K562 (cell line): Measurements from ENCODE around the gene LTA4H. TPM values are rescaled to one million over a fixed set of nuclear protein-coding genes. Genes with fewer than 3 reads are reported as not detected.

Source experiments
- ATAC-seq: fragments of 200-7000 bp; cut with Tn5 transposase; 3 replicates; pipeline ENCODE4 v1.9.1; 2020; ENCODE audit warnings: moderate library complexity
- BruUV-seq: library from RNA; stranded (reverse); fragments of 400-500 nt; replicated peaks from 2 replicates; lab custom pipeline; 2021; lab: Mats Ljungman, UMichigan
- CTCF ChIA-PET: fragments of 300-600 bp; formaldehyde crosslinking; extraction: SDS; loops from one replicate; lab custom pipeline; 2021; ENCODE audit warnings: low intra/inter-chr PET ratio; lab: Yijun Ruan, JAX
- POLR2A ChIA-PET: fragments of 300-600, 350-650 bp; sonication (Branson Sonifier 250); formaldehyde crosslinking; extraction: SDS; loops from one replicate; lab custom pipeline; 2021; ENCODE audit warnings: antibody characterized with exemption, inconsistent platforms; lab: Yijun Ruan, JAX
- DNase-seq, 4 experiments: peaks; one replicate each; pipeline versions ENCODE4 v3.0.0 to v3.0.0-alpha.2; 2011 to 2018; ENCODE audit warnings: low spot score in 3 of 4, mixed read lengths in 3 of 4; ENCODE audit errors: extremely low read depth in 1 of 4
- FAIRE-seq: peaks from 2 replicates; lab custom pipeline; 2011; peaks lifted over from hg19 to GRCh38; lab: Jason Lieb, UNC
- H2AFZ ChIP-seq: 2 replicates; pipeline ENCODE4 v1.6.0; 2011; ENCODE audit warnings: low read depth, low read length, control low read depth, inconsistent platforms
- H3K27ac ChIP-seq: fragments of 200-600 bp; 3 replicates; pipeline ENCODE4 v1.8.0; 2011; ENCODE audit warnings: low read depth, mild to moderate bottlenecking, control low read depth, inconsistent platforms, low read length, moderate library complexity, mixed read lengths; ENCODE audit errors: extremely low read depth
- H3K27me3 ChIP-seq, 2 experiments: fragments of 300-600 bp in 1 of 2; 2 replicates in 1 of 2; 3 replicates in 1 of 2; pipeline versions ENCODE4 v1.6.0 to v1.8.0; 2011; ENCODE audit warnings: inconsistent platforms in 2 of 2, low read length in 2 of 2, mild to moderate bottlenecking in 1 of 2, mixed read lengths in 1 of 2, moderate library complexity in 1 of 2; ENCODE audit not compliant: control insufficient read depth in 2 of 2, insufficient read depth in 2 of 2
- H3K36me3 ChIP-seq: fragments of 300-600 bp; 3 replicates; pipeline ENCODE4 v1.8.0; 2011; ENCODE audit warnings: mild to moderate bottlenecking, low read length, inconsistent platforms; ENCODE audit not compliant: control insufficient read depth, insufficient read depth
- H3K4me1 ChIP-seq, 2 experiments: fragments of 200-600 bp in 1 of 2; replicated peaks in 1 of 2; 2 replicates in 1 of 2; 3 replicates in 1 of 2; pipeline versions ENCODE4 v1.5.1 to v1.8.0; 2011; ENCODE audit warnings: inconsistent platforms in 2 of 2, low read length in 2 of 2, mild to moderate bottlenecking in 1 of 2, mixed read lengths in 1 of 2, moderate library complexity in 1 of 2; ENCODE audit not compliant: control insufficient read depth in 2 of 2, insufficient read depth in 2 of 2
- H3K4me2 ChIP-seq: 2 replicates; pipeline ENCODE4 v1.6.1; 2011; ENCODE audit warnings: low read length, control low read depth, inconsistent platforms, mixed read lengths; ENCODE audit not compliant: insufficient read depth
- H3K4me3 ChIP-seq: fragments of 200-600 bp; sonication (generic), shearing (Covaris generic); 2 replicates; pipeline ENCODE4 v1.5.1; 2016; ENCODE audit warnings: control low read depth, inconsistent platforms
- H3K79me2 ChIP-seq: fragments of 200-600 bp; 3 replicates; pipeline ENCODE4 v1.8.0; 2011; ENCODE audit warnings: low read length, inconsistent platforms; ENCODE audit not compliant: control insufficient read depth, insufficient read depth
- H3K9ac ChIP-seq, 2 experiments: 2 replicates each; pipeline versions ENCODE4 v1.6.0 to v1.6.1; 2011; ENCODE audit warnings: low read depth in 2 of 2, low read length in 2 of 2, control low read depth in 1 of 2, inconsistent platforms in 1 of 2, mild to moderate bottlenecking in 1 of 2, mixed read lengths in 1 of 2; ENCODE audit not compliant: insufficient read depth in 1 of 2
- H3K9me1 ChIP-seq: one replicate; pipeline ENCODE4 v1.6.0; 2011; ENCODE audit warnings: inconsistent platforms, mild to moderate bottlenecking, low read length, moderate library complexity; ENCODE audit not compliant: control insufficient read depth, insufficient read depth
- H3K9me3 ChIP-seq: replicated peaks from 2 replicates; pipeline ENCODE4 v1.5.1; 2011; ENCODE audit warnings: low read depth, low read length, inconsistent platforms; ENCODE audit not compliant: control insufficient read depth, insufficient read depth
- H4K20me1 ChIP-seq: replicated peaks from 2 replicates; pipeline ENCODE4 v1.6.1; 2011; ENCODE audit warnings: low read length, inconsistent platforms, mixed read lengths; ENCODE audit not compliant: control insufficient read depth, insufficient read depth
- CBX2 ChIP-seq: fragments of 200-600 bp; sonication (generic); IDR thresholded peaks from one replicate; pipeline ENCODE4 v1.6.1; 2012; ENCODE audit warnings: mild to moderate bottlenecking, low read length, inconsistent platforms; ENCODE audit not compliant: insufficient read depth, poor library complexity, severe bottlenecking
- CBX5 ChIP-seq: IDR thresholded peaks from 2 replicates; pipeline ENCODE4 v1.6.1; 2014; ENCODE audit warnings: low read depth, borderline replicate concordance
- PHF20 ChIP-seq: fragments of 450-650 bp; IDR thresholded peaks from 2 replicates; pipeline ENCODE4 v1.6.1; 2018; ENCODE audit not compliant: partially characterized antibody
- SMAD3 ChIP-seq: fragments of 450-650 bp; formaldehyde crosslinking; conservative IDR thresholded peaks from 2 replicates; pipeline ENCODE4 v1.4.0; 2020; ENCODE audit warnings: mild to moderate bottlenecking
- SP2 ChIP-seq: IDR thresholded peaks from 2 replicates; pipeline ENCODE4 v1.6.1; 2011; ENCODE audit warnings: mild to moderate bottlenecking, low read depth, low read length, moderate library complexity; ENCODE audit not compliant: poor library complexity, severe bottlenecking; ENCODE audit errors: extremely low read depth
- WGBS: fragments of 100-300 bp; shearing (Covaris generic); methylation state at CpG from one replicate; pipeline ENCODE4 v1.1.6; 2016; ENCODE audit warnings: low coverage, mixed read lengths; ENCODE audit not compliant: insufficient coverage; ENCODE audit errors: missing lambda C conversion rate; 5-methylcytosine and 5-hydroxymethylcytosine counted together
- in situ Hi-C: fragments of 300-500 bp; cut with MboI; formaldehyde crosslinking; loops from 4 replicates; pipeline ENCODE4 v1.15.0; 2018; ENCODE audit warnings: inconsistent platforms, mixed read lengths
- intact Hi-C: fragments of 100-400 bp; cut with micrococcal nuclease; formaldehyde crosslinking; loops from 2 replicates; pipeline ENCODE4 v1.14.2; 2022
- polyA plus RNA-seq, 8 experiments: library from polyadenylated mRNA; depleted of rRNA in 4 of 8; stranded (reverse) in 5 of 8; unstranded in 3 of 8; fragments of >200 nt; fragmentation: Nextera tagmentation in 2 of 8; fragmentation: Illumina TruSeq in 1 of 8; extraction: Ambion mirVana in 2 of 8; extraction: Trizol in 1 of 8; gene quantifications; 2 replicates each; pipeline versions ENCODE4 v1.2.1 to v1.2.3, GENCODE V29; 2011 to 2014; ENCODE audit warnings: inconsistent platforms in 1 of 8, missing spikeins in 1 of 8
- total RNA-seq, 7 experiments: library from RNA; depleted of rRNA in 6 of 7; stranded (reverse); fragments of >200 nt in 6 of 7; fragmentation: Illumina TruSeq in 2 of 7; extraction: Trizol in 2 of 7; gene quantifications; 2 replicates each; pipeline versions ENCODE4 v1.2.1 to v1.2.3, GENCODE V29; 2011 to 2021; ENCODE audit warnings: low replicate concordance in 1 of 7

The LTA4H gene
- total and polyA plus RNA-seq, 9 of the 15 experiments (the other 6 are each of a cell fraction or from before 2014, with no cell fraction given): 25.2 to 58.1 (median 40.5) TPM

DNA sequence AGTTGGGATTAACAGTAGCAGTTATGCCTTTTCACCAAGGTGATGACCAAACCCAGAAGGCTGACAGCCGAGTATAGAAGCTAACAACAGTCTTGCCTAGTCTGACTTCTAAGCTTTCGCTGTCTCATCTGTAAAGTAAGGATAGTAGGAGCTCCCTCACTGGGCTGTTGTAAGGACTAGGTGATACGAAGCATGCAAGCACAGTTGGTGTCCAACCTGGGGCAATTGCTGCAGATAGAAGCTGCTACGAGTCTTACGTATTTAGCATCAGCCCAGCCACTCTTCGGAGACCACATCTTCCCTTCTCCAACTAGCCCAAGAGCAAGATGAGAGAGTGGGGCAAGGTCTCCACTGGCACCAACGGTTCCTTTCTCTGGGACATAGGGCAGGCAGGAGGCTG is 45.3 kb downstream of the LTA4H start:
- FAIRE-seq (no peak), DNase-seq (no peak), ATAC-seq (no peak)
- Histone ChIP-seq H3K4me2 (no peak overlapping the region), H3K9me3 (no peaks in the 10 kb centered on the region), H3K36me3 (no peaks in the 10 kb centered on the region), H3K4me3 (no peak overlapping the region), H3K27me3 (peaks cover 14 to 38% of the 10 kb centered on the region in 2 experiments; a peak in 4 of 5 replicates), H3K9me1 (no peaks in the 10 kb centered on the region), H3K79me2 (no peaks in the 10 kb centered on the region), H2AFZ (no peak overlapping the region), H3K9ac (no peak overlapping the region; a peak in 1 of 4 replicates), H4K20me1 (no peaks in the 10 kb centered on the region; the same call in 1 of the 2 replicates), H3K4me1 (no peaks in the 10 kb centered on the region), H3K27ac (no peak overlapping the region)
- no peak for TF ChIP-seq CBX5
- 0% methylated on average over 7 of the region's 7 CpGs for WGBS
- POLR2A ChIA-PET: interaction anchor here (1.0 kb wide), 1 partner anchor 11 kb away, joined by 4 read pairs; no protein-coding TSS in a partner anchor
- in situ Hi-C loops: no loop called here
- CTCF ChIA-PET: no interaction called here
- intact Hi-C loops: loop anchor here (10.0 kb wide), 1 partner anchor 365 kb away; no protein-coding TSS in a partner anchor
- BruUV-seq: no TSS peak

DNA sequence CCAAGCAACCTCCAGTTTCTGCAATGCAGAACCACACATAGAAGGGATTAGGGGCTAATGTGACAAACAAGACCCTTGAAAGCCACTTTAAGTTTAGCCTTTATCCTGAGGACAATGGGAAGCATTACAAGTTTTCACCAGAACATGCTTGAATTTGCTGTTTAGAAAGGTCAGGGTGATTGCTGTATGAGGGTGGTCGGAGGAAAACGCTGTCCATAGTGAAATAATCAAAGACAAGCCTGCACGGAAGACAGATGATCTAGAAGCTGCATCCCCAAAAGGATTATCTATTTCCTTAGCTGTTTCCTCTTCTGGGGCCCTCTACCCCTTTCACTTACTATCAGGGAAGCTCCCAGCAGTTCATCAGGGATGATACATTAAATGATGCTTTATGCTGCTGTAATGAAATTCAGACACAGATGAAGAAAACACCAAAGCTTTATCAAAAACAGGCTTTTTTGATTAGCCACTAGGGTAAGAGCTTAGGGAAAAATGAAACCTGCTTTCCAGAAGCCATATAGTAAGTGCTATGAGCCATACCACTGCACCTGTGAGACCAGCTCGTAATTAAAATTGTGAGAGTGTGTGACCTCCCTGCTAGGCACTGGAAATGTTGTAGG is 45.8 kb downstream of the LTA4H start:
- H3K9me1 ChIP-seq: no peaks in the 10 kb centered on the region
- no peaks in the 10 kb centered on the region; the same call in 1 of the 2 replicates for H4K20me1 ChIP-seq
- H3K9me3 ChIP-seq: no peaks in the 10 kb centered on the region
- no peaks in the 10 kb centered on the region for H3K4me1 ChIP-seq
- H2AFZ ChIP-seq: no peak overlapping the region
- no peaks in the 10 kb centered on the region for H3K36me3 ChIP-seq
- no TSS peak for BruUV-seq
- no peak for ATAC-seq
- H3K79me2 ChIP-seq: no peaks in the 10 kb centered on the region
- in situ Hi-C loops: no loop called here
- POLR2A ChIA-PET: interaction anchor here (1.0 kb wide), 1 partner anchor 10 kb away, joined by 4 read pairs; no protein-coding TSS in a partner anchor
- intact Hi-C loops: loop anchor here (10.0 kb wide), 1 partner anchor 365 kb away; no protein-coding TSS in a partner anchor
- WGBS: 0% methylated on average over 4 of the region's 4 CpGs
- H3K27ac ChIP-seq: no peak overlapping the region
- peaks cover 14 to 37% of the 10 kb centered on the region in 2 experiments; a peak in 4 of 5 replicates for H3K27me3 ChIP-seq
- no peak overlapping the region for H3K9ac ChIP-seq
- CTCF ChIA-PET: no interaction called here
- no peak overlapping the region for H3K4me2 ChIP-seq
- H3K4me3 ChIP-seq: no peak overlapping the region
- FAIRE-seq: no peak
- no peak for DNase-seq
- TF ChIP-seq PHF20 (no peak), SP2 (no peak), CBX2 (no peak), SMAD3 (no peak)
